Fibroblast of pulmonary artery (primary cell): ENCODE measurements around the gene EFR3B.

ENCODE experiments used
- DNase-seq: peaks from one replicate; pipeline ENCODE4 v3.0.0-alpha.2; 2010; ENCODE audit warnings: low read depth
- H3K4me3 ChIP-seq: replicated peaks from 2 replicates; pipeline ENCODE4 v1.5.1; 2011; ENCODE audit warnings: low read depth, mild to moderate bottlenecking, control low read depth, low read length, moderate library complexity
- CTCF ChIP-seq: IDR thresholded peaks from 2 replicates; pipeline ENCODE4 v1.5.1; 2011; ENCODE audit warnings: mild to moderate bottlenecking, control low read depth, low read length, inconsistent platforms; ENCODE audit errors: missing control alignments

The EFR3B gene

GRCh38 chr2:25077789-25078169 is 35.9 kb downstream of the EFR3B start:
- no peak for DNase-seq
- H3K4me3 ChIP-seq, result no peak overlapping the region
- no peak for TF ChIP-seq CTCF

- DNase-seq, result peak; percentile 50
Observed at GRCh38 chr2:25078170-25079049, 36.5 kb downstream of the EFR3B start.

GRCh38 chr2:25079050-25079635 is 37.3 kb downstream of the EFR3B start:
- TF ChIP-seq CTCF, result no peak
- no peak for DNase-seq
- H3K4me3 ChIP-seq, result no peak overlapping the region

More at GRCh38 chr2:25078170-25079049, 36.5 kb downstream of the EFR3B start:
- H3K4me3 ChIP-seq, result no peak overlapping the region
- TF ChIP-seq CTCF, result no peak

GRCh38 chr2:25081237-25081790 is 39.4 kb downstream of the EFR3B start:
- no peak overlapping the region for H3K4me3 ChIP-seq
- DNase-seq, result no peak
- TF ChIP-seq CTCF, result no peak

GRCh38 chr2:25082002-25082622 is 40.2 kb downstream of the EFR3B start:
- no peak overlapping the region for H3K4me3 ChIP-seq
- DNase-seq, result no peak
- no peak for TF ChIP-seq CTCF

GRCh38 chr2:25085761-25086560 is 44.1 kb downstream of the EFR3B start:
- TF ChIP-seq CTCF, result no peak
- no peak for DNase-seq
- no peak overlapping the region for H3K4me3 ChIP-seq
